Measurements from ENCODE around the gene MRPS12.
A peak's percentile ranks its signal among the peaks of the same experiment; 100 is the strongest.

MRPS12 gene

GRCh38 chr19:38975214-38975860 is 44.6 kb downstream of the MRPS12 start, which contains the start of gene FBXO17:
TSS of gene FBXO17 (minus strand) at chr19:38975742. CDS start at chr19:38950319, 25,423 bp downstream.
- no peak for DNase-seq (ENCODE audit: low spot score)

GRCh38 chr19:38975861-38976271 is 45.1 kb downstream of the MRPS12 start:
- DNase-seq (ENCODE audit: low spot score), result peak; percentile 5

- no peak for DNase-seq (ENCODE audit: low spot score)
These were observed 46.9 kb downstream of the MRPS12 start for GRCh38 chr19:38977445-38978325.

- no peak for DNase-seq (ENCODE audit: low spot score)
These were observed 47.6 kb downstream of the MRPS12 start for GRCh38 chr19:38978326-38978689.

GRCh38 chr19:38979812-38980211 is 49.1 kb downstream of the MRPS12 start:
- DNase-seq (ENCODE audit: low spot score), result no peak

GRCh38 chr19:38980583-38981374 is 50.0 kb downstream of the MRPS12 start:
- no peak for DNase-seq (ENCODE audit: low spot score)
